Ureter (tissue), 1 donor: ENCODE results near the gene CARS1. TPM values are rescaled to one million over a fixed set of nuclear protein-coding genes. Genes with fewer than 3 reads are reported as not detected.
A peak's percentile ranks its signal among the peaks of the same experiment; 100 is the strongest.
"Not testable (repeated sequence)": the region's sequence is repeated elsewhere in the genome, so short reads cannot be mapped to it uniquely, and the experiment has no call there.

Experiments used
- DNase-seq: peaks from one replicate; pipeline ENCODE4 v3.0.0-alpha.2; 2020; ENCODE audit warnings: low spot score
- total RNA-seq: library from RNA; stranded (reverse); gene quantifications from one replicate; pipeline ENCODE4 v1.2.4, GENCODE V29; 2023
- donor health status: DM: yes; HTN: yes; CAD: no.

CARS1 gene
- total RNA-seq, 1 donor from 2014 or later = 90.0 TPM

- not testable (repeated sequence) for DNase-seq
Measured at GRCh38 chr11:3063432-3063831, 6.2 kb upstream of the CARS1 start.

- DNase-seq = no peak
Measured at GRCh38 chr11:3060436-3061025, 3.3 kb upstream of the CARS1 start.

GRCh38 chr11:3058753-3059664, 1.8 kb upstream of the CARS1 start:
- DNase-seq = no peak

GRCh38 chr11:3056296-3057068, 741 bp downstream of the CARS1 start:
- no peak for DNase-seq

- no peak for DNase-seq
Measured at GRCh38 chr11:3055891-3056290, 1.3 kb downstream of the CARS1 start.

GRCh38 chr11:3052567-3052966, 4.7 kb downstream of the CARS1 start:
- no peak for DNase-seq

GRCh38 chr11:3052109-3052479, 5.1 kb downstream of the CARS1 start:
- DNase-seq = no peak

- no peak for DNase-seq
Measured at GRCh38 chr11:3051196-3052108, 5.8 kb downstream of the CARS1 start.

- no peak for DNase-seq
Measured at GRCh38 chr11:3050386-3051195, 6.6 kb downstream of the CARS1 start.

- DNase-seq = peak; percentile 87
Measured at GRCh38 chr11:3049430-3050243, 7.6 kb downstream of the CARS1 start.

GRCh38 chr11:3047637-3048036, 9.6 kb downstream of the CARS1 start:
- no peak for DNase-seq

GRCh38 chr11:3046641-3047040, 10.6 kb downstream of the CARS1 start:
- no peak for DNase-seq

- no peak for DNase-seq
Measured at GRCh38 chr11:3046190-3046589, 11.0 kb downstream of the CARS1 start.

GRCh38 chr11:3044915-3045314, 12.3 kb downstream of the CARS1 start:
- no peak for DNase-seq

GRCh38 chr11:3044004-3044403, 13.2 kb downstream of the CARS1 start:
- DNase-seq = no peak

GRCh38 chr11:3043315-3043871, 13.8 kb downstream of the CARS1 start:
- DNase-seq = no peak

GRCh38 chr11:3042496-3043314, 14.5 kb downstream of the CARS1 start:
- no peak for DNase-seq

- DNase-seq = no peak
Measured at GRCh38 chr11:3041699-3042441, 15.4 kb downstream of the CARS1 start.
